Body of pancreas (tissue), 4 donors: ENCODE measurements around the gene PBRM1. TPM values are rescaled to one million over a fixed set of nuclear protein-coding genes. Genes with fewer than 3 reads are reported as not detected.

Experiments used
- ATAC-seq: fragments of 150-250 bp; one replicate; pipeline ENCODE4 v1.9.1; 2016
- DNase-seq, 4 donors: peaks; one replicate each; pipeline ENCODE4 v3.0.0-alpha.2; 2019
- H3K27ac ChIP-seq, 4 donors: fragments of 200-600 bp; sonication (generic); 1 replicate in 3 of 4; 2 replicates in 1 of 4; pipeline versions ENCODE4 v1.5.1 to v1.6.1; 2016 to 2019; ENCODE audit warnings: mild to moderate bottlenecking in 1 of 4, mixed read lengths in 1 of 4, moderate library complexity in 1 of 4
- H3K27me3 ChIP-seq, 2 donors: fragments of 200-600 bp; sonication (generic); one replicate each; pipeline ENCODE4 v1.6.0; 2016; ENCODE audit warnings: mild to moderate bottlenecking in 1 of 2
- H3K36me3 ChIP-seq, 2 donors: fragments of 200-600 bp; sonication (generic); replicated peaks in 1 of 2; 2 replicates each; pipeline ENCODE4 v1.5.1; 2016; ENCODE audit warnings: low read depth in 2 of 2; ENCODE audit not compliant: insufficient read depth in 1 of 2
- H3K4me1 ChIP-seq: fragments of 200-600 bp; sonication (generic); one replicate; pipeline ENCODE4 v1.6.0; 2016
- H3K4me3 ChIP-seq, 2 donors: fragments of 200-600 bp; sonication (generic); 1 replicate in 1 of 2; 2 replicates in 1 of 2; pipeline ENCODE4 v1.5.1; 2016 to 2019
- H3K9me3 ChIP-seq, 3 donors: fragments of 200-600 bp; sonication (generic); 1 replicate in 2 of 3; 2 replicates in 1 of 3; pipeline ENCODE4 v1.5.1; 2016
- CTCF ChIP-seq, 7 experiments: fragments of 450-650 bp in 4 of 7; fragments of 200-600 bp in 3 of 7; sonication (generic) in 3 of 7; IDR thresholded peaks; one replicate each; pipeline ENCODE4 v1.5.1; 2016 to 2019; ENCODE audit warnings: antibody characterized with exemption in 7 of 7
- POLR2A ChIP-seq, 3 donors: fragments of 450-650 bp; IDR thresholded peaks; one replicate each; pipeline ENCODE4 v1.6.1; 2016; ENCODE audit warnings: antibody characterized with exemption in 3 of 3, mild to moderate bottlenecking in 2 of 3
- WGBS, 2 donors: methylation state at CpG; one replicate each; pipeline ENCODE4 v1.1.5; 2017; 5-methylcytosine and 5-hydroxymethylcytosine counted together
- intact Hi-C: fragments of 100-400 bp; cut with DNase I; formaldehyde crosslinking; loops from one replicate; pipeline ENCODE4 v1.15.1; 2023
- total RNA-seq, 2 donors: library from RNA; depleted of rRNA; stranded (reverse); fragments of >200 nt; gene quantifications; one replicate each; pipeline ENCODE4 v1.1.0, GENCODE V29; 2016

PBRM1 gene
- total RNA-seq, 2 donors from 2014 or later: 62.3 to 72.8 TPM

GRCh38 chr3:52522651-52523251 is 163.0 kb downstream of the PBRM1 start:
- H3K9me3 ChIP-seq: no peaks in the 10 kb centered on the region
- DNase-seq (no peak), ATAC-seq (no peak)
- H3K27me3 ChIP-seq: no peaks in the 10 kb centered on the region
- peaks cover 14% of the 10 kb centered on the region for H3K4me1 ChIP-seq
- H3K4me3 ChIP-seq: no peak overlapping the region
- 89% methylated on average over 13 of the region's 14 CpGs; no CpG with 5 or more reads in 1 of the 2 donors for WGBS, 2 donors
- H3K36me3 ChIP-seq: no peaks in the 10 kb centered on the region
- no peak overlapping the region for H3K27ac ChIP-seq
- no peak for TF ChIP-seq POLR2A (IDR thresholded peaks at IDR 0.05)
- TF ChIP-seq CTCF (IDR thresholded peaks at IDR 0.05): no peak
- intact Hi-C loops: no loop called here

- no peak for TF ChIP-seq CTCF (IDR thresholded peaks at IDR 0.05)
- no peak for TF ChIP-seq POLR2A (IDR thresholded peaks at IDR 0.05)
- intact Hi-C loops: no loop called here
- Histone ChIP-seq H3K4me1 (peaks cover 14% of the 10 kb centered on the region), H3K9me3 (no peaks in the 10 kb centered on the region), H3K27me3 (no peaks in the 10 kb centered on the region), H3K36me3 (no peaks in the 10 kb centered on the region), H3K4me3 (no peak overlapping the region), H3K27ac (no peak overlapping the region)
- WGBS, 2 donors: 88 to 97% methylated on average over 5 to 28 of the region's 33 CpGs
- ATAC-seq (no peak), DNase-seq (no peak)
These were observed 163.6 kb downstream of the PBRM1 start for GRCh38 chr3:52521881-52522650.

GRCh38 chr3:52521488-52521824 is 164.3 kb downstream of the PBRM1 start:
- Histone ChIP-seq H3K27me3 (no peaks in the 10 kb centered on the region), H3K27ac (no peak overlapping the region), H3K36me3 (no peaks in the 10 kb centered on the region), H3K9me3 (no peaks in the 10 kb centered on the region), H3K4me1 (peaks cover 14% of the 10 kb centered on the region), H3K4me3 (no peak overlapping the region)
- 85 to 94% methylated on average over 5 to 8 of the region's 8 CpGs for WGBS, 2 donors
- ATAC-seq: no peak
- intact Hi-C loops: no loop called here
- DNase-seq: no peak
- TF ChIP-seq CTCF (IDR thresholded peaks at IDR 0.05) (no peak), POLR2A (IDR thresholded peaks at IDR 0.05) (no peak)

- intact Hi-C loops: no loop called here
- H3K4me1 ChIP-seq: peaks cover 9% of the 10 kb centered on the region
- no peak overlapping the region for H3K4me3 ChIP-seq
- no peak for ATAC-seq
- no peak overlapping the region for H3K27ac ChIP-seq
- no peak for TF ChIP-seq CTCF (IDR thresholded peaks at IDR 0.05)
- no peaks in the 10 kb centered on the region for H3K9me3 ChIP-seq
- H3K36me3 ChIP-seq: no peaks in the 10 kb centered on the region
- DNase-seq: no peak
- WGBS, 2 donors: 89 to 90% methylated on average over 18 to 20 of the region's 20 CpGs
- H3K27me3 ChIP-seq: no peaks in the 10 kb centered on the region
These were observed 164.8 kb downstream of the PBRM1 start for GRCh38 chr3:52520716-52521487.
